Parathyroid adenoma (tissue), 2 donors: ENCODE measurements around the gene PVALEF.

Experiments used
- H2AFZ ChIP-seq: fragments of 300-600 bp; sonication (generic); one replicate; pipeline ENCODE4 v1.7.0; 2017; ENCODE audit warnings: antibody characterized with exemption, mild to moderate bottlenecking
- H3K27ac ChIP-seq: fragments of 300-600 bp; sonication (generic); one replicate; pipeline ENCODE4 v1.7.0; 2017
- H3K27me3 ChIP-seq: fragments of 300-600 bp; sonication (generic); one replicate; pipeline ENCODE4 v1.7.0; 2017; ENCODE audit warnings: low read length; ENCODE audit not compliant: control insufficient read depth, insufficient read depth
- H3K36me3 ChIP-seq: fragments of 300-600 bp; sonication (generic); one replicate; pipeline ENCODE4 v1.7.0; 2017; ENCODE audit warnings: low read length; ENCODE audit not compliant: control insufficient read depth, insufficient read depth
- H3K4me1 ChIP-seq: fragments of 300-600 bp; sonication (generic); one replicate; pipeline ENCODE4 v1.7.0; 2017; ENCODE audit warnings: control low read depth
- H3K4me2 ChIP-seq: fragments of 300-600 bp; sonication (generic); one replicate; pipeline ENCODE4 v1.7.0; 2017; ENCODE audit warnings: low read length
- H3K4me3 ChIP-seq: fragments of 300-600 bp; sonication (generic); one replicate; pipeline ENCODE4 v1.7.0; 2017; ENCODE audit warnings: low read depth, low read length
- H3K79me2 ChIP-seq: fragments of 300-600 bp; sonication (generic); one replicate; pipeline ENCODE4 v1.7.0; 2017; ENCODE audit warnings: control low read depth
- H3K9ac ChIP-seq: fragments of 300-600 bp; sonication (generic); one replicate; pipeline ENCODE4 v1.7.0; 2017; ENCODE audit warnings: mild to moderate bottlenecking
- H3K9me3 ChIP-seq: fragments of 300-600 bp; sonication (generic); one replicate; pipeline ENCODE4 v1.7.0; 2017; ENCODE audit warnings: low read length; ENCODE audit not compliant: control insufficient read depth
- TF ChIP-seq, protein P1 (sequence below): fragments of 300-600 bp; sonication (generic); IDR thresholded peaks from one replicate; pipeline ENCODE4 v1.7.0; 2017; ENCODE audit warnings: antibody characterized with exemption, mild to moderate bottlenecking
- donor health status: primary hyperparathyroidism.

PVALEF gene

DNA sequence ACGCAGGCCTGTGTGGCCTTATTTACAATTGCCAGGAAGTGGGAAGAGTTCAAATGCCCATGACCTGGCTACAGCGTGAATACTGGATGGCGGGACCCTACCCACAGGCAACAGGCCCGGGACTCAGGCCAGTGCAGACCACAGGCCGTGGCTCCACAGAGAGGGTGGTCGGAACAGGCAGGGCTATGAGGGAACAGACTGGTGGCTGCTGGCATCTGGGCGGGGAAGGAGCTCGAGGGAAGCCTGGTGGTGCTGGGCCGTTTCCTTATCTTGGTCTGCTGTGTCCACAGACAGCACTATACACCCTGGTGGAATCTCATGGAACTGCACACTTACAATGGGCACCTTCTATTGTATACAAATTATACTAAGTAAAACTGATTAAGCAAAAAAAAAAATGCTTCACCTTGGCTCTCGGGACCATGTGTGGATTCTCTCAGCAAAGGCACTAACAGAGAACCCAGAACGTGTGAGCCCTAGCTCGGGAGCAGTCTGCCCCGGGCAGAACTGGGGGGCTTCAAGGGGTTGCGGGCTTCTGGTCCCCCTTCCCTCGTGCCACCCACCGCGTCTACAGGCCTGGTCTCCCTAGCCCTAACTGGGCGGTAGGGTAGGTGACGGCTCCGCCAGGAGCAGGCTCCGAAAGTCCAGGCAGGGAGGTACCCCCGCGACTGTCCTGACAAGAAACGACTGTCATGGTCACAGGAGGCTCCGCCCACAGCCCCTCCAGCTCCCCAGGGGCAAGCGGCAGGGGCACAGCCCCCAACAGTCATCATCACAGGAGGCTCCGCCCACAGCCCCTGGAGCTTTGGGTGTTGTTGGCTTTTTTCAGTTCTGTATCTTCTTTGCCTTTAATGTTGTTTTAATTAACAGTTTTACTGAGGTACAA lies 35.6 kb downstream of the PVALEF start:
- no peaks in the 10 kb centered on the region for H3K9me3 ChIP-seq
- no peak overlapping the region for H3K4me3 ChIP-seq
- no peak overlapping the region for H2AFZ ChIP-seq
- H3K9ac ChIP-seq: no peak overlapping the region
- H3K4me1 ChIP-seq: no peaks in the 10 kb centered on the region
- no peak overlapping the region for H3K4me2 ChIP-seq
- H3K27ac ChIP-seq: no peak overlapping the region
- H3K27me3 ChIP-seq: no peaks in the 10 kb centered on the region
- TF ChIP-seq, protein P1, sequence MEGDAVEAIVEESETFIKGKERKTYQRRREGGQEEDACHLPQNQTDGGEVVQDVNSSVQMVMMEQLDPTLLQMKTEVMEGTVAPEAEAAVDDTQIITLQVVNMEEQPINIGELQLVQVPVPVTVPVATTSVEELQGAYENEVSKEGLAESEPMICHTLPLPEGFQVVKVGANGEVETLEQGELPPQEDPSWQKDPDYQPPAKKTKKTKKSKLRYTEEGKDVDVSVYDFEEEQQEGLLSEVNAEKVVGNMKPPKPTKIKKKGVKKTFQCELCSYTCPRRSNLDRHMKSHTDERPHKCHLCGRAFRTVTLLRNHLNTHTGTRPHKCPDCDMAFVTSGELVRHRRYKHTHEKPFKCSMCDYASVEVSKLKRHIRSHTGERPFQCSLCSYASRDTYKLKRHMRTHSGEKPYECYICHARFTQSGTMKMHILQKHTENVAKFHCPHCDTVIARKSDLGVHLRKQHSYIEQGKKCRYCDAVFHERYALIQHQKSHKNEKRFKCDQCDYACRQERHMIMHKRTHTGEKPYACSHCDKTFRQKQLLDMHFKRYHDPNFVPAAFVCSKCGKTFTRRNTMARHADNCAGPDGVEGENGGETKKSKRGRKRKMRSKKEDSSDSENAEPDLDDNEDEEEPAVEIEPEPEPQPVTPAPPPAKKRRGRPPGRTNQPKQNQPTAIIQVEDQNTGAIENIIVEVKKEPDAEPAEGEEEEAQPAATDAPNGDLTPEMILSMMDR: peak; percentile 62
- no peaks in the 10 kb centered on the region for H3K36me3 ChIP-seq
- no peaks in the 10 kb centered on the region for H3K79me2 ChIP-seq

DNA sequence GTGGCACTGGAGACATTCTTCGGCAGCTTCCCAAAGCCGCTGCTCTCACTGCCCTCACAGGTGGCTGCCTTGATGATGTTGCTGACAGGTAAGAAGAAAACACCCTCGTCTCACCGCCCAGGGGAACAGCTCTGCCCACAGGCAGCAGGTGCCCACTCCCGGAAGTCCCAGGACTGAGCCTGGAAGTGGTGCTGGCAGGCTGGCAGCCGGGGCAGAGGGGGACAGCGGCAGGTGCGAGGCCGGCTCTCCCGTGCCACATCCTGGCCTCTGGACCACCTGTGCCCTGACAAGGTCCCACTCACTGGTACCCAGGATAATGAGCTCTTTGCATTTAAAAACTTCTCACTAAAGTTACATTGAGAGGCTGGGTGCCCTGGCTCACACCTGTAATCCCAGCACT lies 37.0 kb downstream of the PVALEF start:
- no peaks in the 10 kb centered on the region for H3K79me2 ChIP-seq
- no peaks in the 10 kb centered on the region for H3K27me3 ChIP-seq
- TF ChIP-seq, protein P1: no peak
- no peaks in the 10 kb centered on the region for H3K4me1 ChIP-seq
- no peak overlapping the region for H2AFZ ChIP-seq
- no peaks in the 10 kb centered on the region for H3K36me3 ChIP-seq
- H3K4me2 ChIP-seq: no peak overlapping the region
- no peak overlapping the region for H3K9ac ChIP-seq
- H3K9me3 ChIP-seq: no peaks in the 10 kb centered on the region
- no peak overlapping the region for H3K27ac ChIP-seq
- no peak overlapping the region for H3K4me3 ChIP-seq

DNA sequence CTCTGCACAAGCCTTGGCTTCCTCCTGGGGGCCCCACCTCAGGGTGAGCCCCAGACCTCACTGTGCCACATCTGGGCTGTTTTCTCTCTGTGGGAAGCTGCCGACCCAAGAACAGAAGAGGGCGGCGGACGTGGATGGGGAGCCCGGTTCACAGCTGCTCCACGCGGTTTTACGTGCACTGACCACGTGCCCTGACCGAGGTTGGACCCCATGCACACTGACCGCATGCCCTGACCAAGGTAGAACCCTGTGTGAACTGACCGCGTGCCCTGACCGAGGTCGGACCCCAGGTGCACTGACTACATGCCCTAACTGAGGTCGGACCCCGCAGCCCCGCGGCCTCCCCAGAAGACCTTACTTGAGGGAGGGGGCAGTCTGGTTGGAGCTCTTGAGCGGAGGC lies 37.8 kb downstream of the PVALEF start:
- no peaks in the 10 kb centered on the region for H3K36me3 ChIP-seq
- TF ChIP-seq, protein P1: no peak
- H2AFZ ChIP-seq: no peak overlapping the region
- no peak overlapping the region for H3K9ac ChIP-seq
- H3K79me2 ChIP-seq: no peaks in the 10 kb centered on the region
- no peaks in the 10 kb centered on the region for H3K4me1 ChIP-seq
- H3K4me3 ChIP-seq: no peak overlapping the region
- no peak overlapping the region for H3K4me2 ChIP-seq
- H3K27ac ChIP-seq: no peak overlapping the region
- no peaks in the 10 kb centered on the region for H3K27me3 ChIP-seq
- H3K9me3 ChIP-seq: no peaks in the 10 kb centered on the region

DNA sequence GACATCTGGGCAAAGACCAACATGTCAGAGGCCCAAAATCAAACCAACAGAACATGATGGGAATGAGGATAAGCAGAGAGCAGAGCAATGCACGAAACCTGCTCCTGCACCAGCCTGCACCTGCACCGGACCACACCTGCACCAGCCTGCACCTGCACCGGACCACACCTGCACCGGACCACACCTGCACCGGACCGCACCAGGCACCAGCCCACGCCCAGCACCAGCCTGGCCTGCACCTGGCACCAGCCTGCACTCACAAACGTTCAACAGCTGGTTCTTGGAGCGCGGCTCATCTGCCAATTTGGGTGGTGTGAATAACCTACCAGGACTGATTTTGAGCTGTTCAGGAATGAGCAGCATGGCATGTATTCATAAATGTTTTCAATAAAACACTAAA lies 39.3 kb downstream of the PVALEF start:
- no peak overlapping the region for H3K4me2 ChIP-seq
- TF ChIP-seq, protein P1: no peak
- no peak overlapping the region for H2AFZ ChIP-seq
- no peaks in the 10 kb centered on the region for H3K27me3 ChIP-seq
- H3K9ac ChIP-seq: no peak overlapping the region
- H3K4me1 ChIP-seq: no peaks in the 10 kb centered on the region
- H3K4me3 ChIP-seq: no peak overlapping the region
- no peaks in the 10 kb centered on the region for H3K79me2 ChIP-seq
- no peaks in the 10 kb centered on the region for H3K36me3 ChIP-seq
- no peaks in the 10 kb centered on the region for H3K9me3 ChIP-seq
- no peak overlapping the region for H3K27ac ChIP-seq

DNA sequence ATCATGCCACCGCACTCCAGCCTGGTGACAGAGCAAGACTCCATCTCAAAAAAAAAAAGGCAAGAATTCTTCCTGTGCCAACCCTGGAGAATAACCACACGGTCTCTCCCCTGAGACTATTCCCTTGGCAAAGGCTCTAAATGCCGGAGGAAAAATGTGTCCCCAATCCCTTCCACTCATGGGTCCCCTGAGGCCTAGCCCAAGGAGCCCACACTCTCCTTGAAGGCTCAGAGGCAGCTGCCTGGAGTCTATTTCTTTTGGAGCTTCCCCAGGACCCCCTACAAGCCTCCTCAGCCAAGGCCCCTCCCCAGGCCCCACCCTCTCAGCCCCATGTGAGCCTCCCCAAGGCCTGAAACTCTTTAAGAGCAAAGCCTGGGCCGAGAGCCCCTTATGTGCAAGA lies 40.9 kb downstream of the PVALEF start:
- Histone ChIP-seq H3K9me3 (no peaks in the 10 kb centered on the region), H3K4me3 (no peak overlapping the region), H3K79me2 (no peaks in the 10 kb centered on the region), H3K9ac (no peak overlapping the region), H3K4me1 (no peaks in the 10 kb centered on the region), H2AFZ (no peak overlapping the region), H3K36me3 (no peaks in the 10 kb centered on the region), H3K27me3 (no peaks in the 10 kb centered on the region), H3K4me2 (no peak overlapping the region), H3K27ac (no peak overlapping the region)
- TF ChIP-seq, protein P1: no peak
